Mesothelial cell of epicardium (in vitro differentiated cells): ENCODE results near the gene A4GALT. TPM values are rescaled to one million over a fixed set of nuclear protein-coding genes. Genes with fewer than 3 reads are reported as not detected.
A peak's percentile ranks its signal among the peaks of the same experiment; 100 is the strongest.

Source experiments
- DNase-seq, 2 experiments: peaks; one replicate each; pipeline ENCODE4 v3.0.0; 2021; ENCODE audit warnings: low spot score in 2 of 2; ENCODE audit not compliant: unreplicated experiment in 2 of 2
- H3K27ac Mint-ChIP-seq: 2 replicates; pipeline ENCODE4 v1.8.0; 2021; ENCODE audit warnings: mixed read lengths
- H3K27me3 Mint-ChIP-seq: 2 replicates; pipeline ENCODE4 v1.8.0; 2021; ENCODE audit warnings: low read depth, mixed read lengths
- H3K36me3 Mint-ChIP-seq: 2 replicates; pipeline ENCODE4 v1.8.0; 2021; ENCODE audit warnings: mixed read lengths
- H3K4me1 Mint-ChIP-seq: 2 replicates; pipeline ENCODE4 v1.8.0; 2021; ENCODE audit warnings: mixed read lengths
- H3K4me3 Mint-ChIP-seq: 2 replicates; pipeline ENCODE4 v1.8.0; 2021; ENCODE audit warnings: mild to moderate bottlenecking, moderate library complexity, mixed read lengths
- H3K9me3 Mint-ChIP-seq: 2 replicates; pipeline ENCODE4 v1.8.0; 2021; ENCODE audit warnings: mixed read lengths
- CTCF ChIP-seq: fragments of 200-600 bp; sonication (generic); IDR thresholded peaks from one replicate; pipeline ENCODE4 v1.5.0; 2021; ENCODE audit warnings: antibody characterized with exemption; ENCODE audit not compliant: unreplicated experiment
- total RNA-seq: library from RNA; stranded (reverse); gene quantifications from 3 replicates; pipeline ENCODE4 v1.2.1, GENCODE V29; 2021

Gene A4GALT
- total RNA-seq, 1 donor from 2014 or later = 0.67 TPM

GRCh38 chr22:42717197-42717928 is 3.3 kb downstream of the A4GALT start:
- Mint-ChIP-seq H3K9me3 (no peaks in the 10 kb centered on the region), H3K27me3 (peaks cover 40% of the 10 kb centered on the region), H3K4me3 (no peak overlapping the region), H3K36me3 (no peaks in the 10 kb centered on the region), H3K27ac (peak overlapping the region; percentile 0), H3K4me1 (peaks cover 32% of the 10 kb centered on the region)
- no peak for TF ChIP-seq CTCF
- DNase-seq = no peak

- Mint-ChIP-seq H3K4me1 (peaks cover 32% of the 10 kb centered on the region), H3K9me3 (no peaks in the 10 kb centered on the region), H3K36me3 (no peaks in the 10 kb centered on the region), H3K4me3 (no peak overlapping the region), H3K27me3 (peaks cover 34% of the 10 kb centered on the region), H3K27ac (no peak overlapping the region)
- DNase-seq = no peak
- no peak for TF ChIP-seq CTCF
Observed at GRCh38 chr22:42716649-42717127, 4.0 kb downstream of the A4GALT start.

GRCh38 chr22:42716221-42716620 is 4.4 kb downstream of the A4GALT start:
- no peaks in the 10 kb centered on the region for H3K36me3 Mint-ChIP-seq
- no peaks in the 10 kb centered on the region for H3K9me3 Mint-ChIP-seq
- no peak for TF ChIP-seq CTCF
- H3K4me1 Mint-ChIP-seq = peaks cover 30% of the 10 kb centered on the region
- no peak overlapping the region for H3K4me3 Mint-ChIP-seq
- peaks cover 30% of the 10 kb centered on the region for H3K27me3 Mint-ChIP-seq
- DNase-seq = no peak
- no peak overlapping the region for H3K27ac Mint-ChIP-seq

- TF ChIP-seq CTCF = no peak
- H3K4me3 Mint-ChIP-seq = no peak overlapping the region
- H3K27me3 Mint-ChIP-seq = peaks cover 22% of the 10 kb centered on the region
- H3K9me3 Mint-ChIP-seq = peaks cover 2% of the 10 kb centered on the region
- H3K4me1 Mint-ChIP-seq = peaks cover 27% of the 10 kb centered on the region
- no peak for DNase-seq
- H3K27ac Mint-ChIP-seq = peak overlapping the region; percentile 56
- H3K36me3 Mint-ChIP-seq = no peaks in the 10 kb centered on the region
Observed at GRCh38 chr22:42714768-42715390, 5.8 kb downstream of the A4GALT start.

GRCh38 chr22:42714308-42714707 is 6.4 kb downstream of the A4GALT start:
- Mint-ChIP-seq H3K4me3 (no peak overlapping the region), H3K9me3 (peaks cover 5% of the 10 kb centered on the region), H3K4me1 (peaks cover 22% of the 10 kb centered on the region), H3K27me3 (peaks cover 16% of the 10 kb centered on the region), H3K27ac (no peak overlapping the region), H3K36me3 (no peaks in the 10 kb centered on the region)
- TF ChIP-seq CTCF = no peak
- DNase-seq = no peak
